GM12872 (cell line): ENCODE measurements around the gene ZNF189.

ENCODE experiments used
- CTCF ChIP-seq: IDR thresholded peaks from 3 replicates; pipeline ENCODE4 v1.5.1; 2011; ENCODE audit warnings: low read depth, mild to moderate bottlenecking, low read length, moderate library complexity; ENCODE audit not compliant: insufficient read depth

Gene ZNF189

GRCh38 chr9:101369286-101369685 is 29.4 kb upstream of the ZNF189 start:
- no peak for TF ChIP-seq CTCF

- no peak for TF ChIP-seq CTCF
Observed at GRCh38 chr9:101369884-101370531, 28.6 kb upstream of the ZNF189 start.

GRCh38 chr9:101371813-101372212 is 26.8 kb upstream of the ZNF189 start:
- TF ChIP-seq CTCF = no peak

- no peak for TF ChIP-seq CTCF
Observed at GRCh38 chr9:101372327-101373118, 26.1 kb upstream of the ZNF189 start.

GRCh38 chr9:101375546-101375945 is 23.1 kb upstream of the ZNF189 start:
- no peak for TF ChIP-seq CTCF

- TF ChIP-seq CTCF = no peak
Observed at GRCh38 chr9:101376111-101376848, 22.4 kb upstream of the ZNF189 start.

GRCh38 chr9:101380295-101380694 is 18.4 kb upstream of the ZNF189 start:
- TF ChIP-seq CTCF = no peak
